Loucy (cell line): Measurements from ENCODE around the gene RAB31.

Experiments
- EZH2phosphoT487 ChIP-seq: fragments of 200-600 bp; IDR thresholded peaks from 2 replicates; pipeline ENCODE4 v1.6.1; 2018; ENCODE audit warnings: antibody characterized with exemption, mild to moderate bottlenecking, moderate library complexity, borderline replicate concordance
- TF ChIP-seq, protein P1 (sequence below): fragments of 200-600 bp; sonication (generic); conservative IDR thresholded peaks from 2 replicates; pipeline ENCODE4 v1.5.1; 2014; ENCODE audit warnings: mild to moderate bottlenecking, antibody characterized with exemption, low read length

DNA sequence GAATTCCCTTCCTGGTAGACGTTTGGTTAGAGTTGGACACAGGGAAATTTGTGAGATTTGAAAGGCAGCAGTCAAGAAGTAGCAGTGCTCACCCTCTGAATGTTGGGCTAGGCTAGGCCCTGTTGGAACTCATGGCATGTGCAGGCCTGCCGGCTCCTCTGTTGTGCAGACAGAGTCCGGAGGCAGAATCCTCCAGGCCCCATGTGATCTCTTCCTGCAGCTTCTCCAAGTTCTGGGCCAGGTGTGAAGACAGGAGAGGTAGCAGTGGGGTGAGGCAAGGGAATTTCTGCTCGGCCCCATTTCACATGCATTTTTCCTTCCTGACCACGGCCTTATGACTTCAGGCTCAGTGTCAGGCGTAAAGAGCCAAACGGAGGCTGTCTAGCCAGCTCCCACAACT is 36.9 kb upstream of the RAB31 start:
- TF ChIP-seq, protein P1, sequence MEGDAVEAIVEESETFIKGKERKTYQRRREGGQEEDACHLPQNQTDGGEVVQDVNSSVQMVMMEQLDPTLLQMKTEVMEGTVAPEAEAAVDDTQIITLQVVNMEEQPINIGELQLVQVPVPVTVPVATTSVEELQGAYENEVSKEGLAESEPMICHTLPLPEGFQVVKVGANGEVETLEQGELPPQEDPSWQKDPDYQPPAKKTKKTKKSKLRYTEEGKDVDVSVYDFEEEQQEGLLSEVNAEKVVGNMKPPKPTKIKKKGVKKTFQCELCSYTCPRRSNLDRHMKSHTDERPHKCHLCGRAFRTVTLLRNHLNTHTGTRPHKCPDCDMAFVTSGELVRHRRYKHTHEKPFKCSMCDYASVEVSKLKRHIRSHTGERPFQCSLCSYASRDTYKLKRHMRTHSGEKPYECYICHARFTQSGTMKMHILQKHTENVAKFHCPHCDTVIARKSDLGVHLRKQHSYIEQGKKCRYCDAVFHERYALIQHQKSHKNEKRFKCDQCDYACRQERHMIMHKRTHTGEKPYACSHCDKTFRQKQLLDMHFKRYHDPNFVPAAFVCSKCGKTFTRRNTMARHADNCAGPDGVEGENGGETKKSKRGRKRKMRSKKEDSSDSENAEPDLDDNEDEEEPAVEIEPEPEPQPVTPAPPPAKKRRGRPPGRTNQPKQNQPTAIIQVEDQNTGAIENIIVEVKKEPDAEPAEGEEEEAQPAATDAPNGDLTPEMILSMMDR: no peak
- TF ChIP-seq EZH2phosphoT487: no peak
